B cell (primary cell): ENCODE measurements around the gene RPTOR. TPM values are rescaled to one million over a fixed set of nuclear protein-coding genes. Genes with fewer than 3 reads are reported as not detected.

ENCODE experiments used
- ATAC-seq: fragments of 200-7000 bp; cut with Tn5 transposase; one replicate; pipeline ENCODE4 v1.10.0; 2021; ENCODE audit warnings: low read depth, mild to moderate bottlenecking, moderate number of reproducible peaks, moderate library complexity
- CTCF ChIA-PET: fragments of 350-600 bp; sonication (Branson Sonifier 250); formaldehyde crosslinking; loops from one replicate; lab custom pipeline; 2021; ENCODE audit warnings: antibody characterized with exemption, inconsistent platforms; lab: Charles Lee
- POLR2A ChIA-PET: fragments of 350-600 bp; sonication (Branson Sonifier 250); formaldehyde crosslinking; loops from one replicate; lab custom pipeline; 2021; ENCODE audit warnings: antibody characterized with exemption; lab: Charles Lee
- DNase-seq: peaks from one replicate; pipeline ENCODE4 v3.0.0; 2013
- H2AFZ ChIP-seq: 2 replicates; pipeline ENCODE4 v1.6.1; 2012; ENCODE audit warnings: mild to moderate bottlenecking, low read depth, low read length; ENCODE audit not compliant: insufficient read depth, poor library complexity, severe bottlenecking
- H3K27ac ChIP-seq, 2 donors: 1 replicate in 1 of 2; 2 replicates in 1 of 2; pipeline ENCODE4 v1.5.1; 2012 to 2013; ENCODE audit warnings: low read length in 2 of 2, mild to moderate bottlenecking in 2 of 2, moderate library complexity in 1 of 2
- H3K27me3 ChIP-seq, 4 experiments: fragments of 200-600 bp in 1 of 4; sonication (generic) in 1 of 4; replicated peaks in 1 of 4; 1 replicate in 2 of 4; 2 replicates in 2 of 4; pipeline versions ENCODE4 v1.6.1 to v1.7.0; 2013 to 2016; ENCODE audit warnings: low read length in 3 of 4, mild to moderate bottlenecking in 2 of 4, mixed read lengths in 1 of 4, moderate library complexity in 1 of 4; ENCODE audit not compliant: insufficient read depth in 4 of 4, control insufficient read depth in 3 of 4; ENCODE audit errors: control extremely low read depth in 1 of 4
- H3K36me3 ChIP-seq, 2 experiments: replicated peaks in 1 of 2; 1 replicate in 1 of 2; 2 replicates in 1 of 2; pipeline versions ENCODE4 v1.6.1 to v1.7.1; 2013; ENCODE audit warnings: low read length in 1 of 2; ENCODE audit not compliant: insufficient read depth in 2 of 2, control insufficient read depth in 1 of 2; ENCODE audit errors: control extremely low read depth in 1 of 2, extremely low read depth in 1 of 2
- H3K4me1 ChIP-seq, 2 donors: fragments of 200-600 bp in 1 of 2; sonication (generic) in 1 of 2; 1 replicate in 1 of 2; 2 replicates in 1 of 2; pipeline versions ENCODE4 v1.5.1 to v1.6.1; 2013 to 2017; ENCODE audit warnings: low read length in 2 of 2; ENCODE audit not compliant: control insufficient read depth in 2 of 2, insufficient read depth in 2 of 2
- H3K4me2 ChIP-seq: replicated peaks from 2 replicates; pipeline ENCODE3; 2012; ENCODE audit warnings: mild to moderate bottlenecking, low read depth, low read length; ENCODE audit not compliant: poor library complexity, severe bottlenecking
- H3K4me3 ChIP-seq, 5 experiments: fragments of 200-600 bp in 1 of 5; sonication (generic) in 1 of 5; 1 replicate in 3 of 5; 2 replicates in 2 of 5; pipeline versions ENCODE4 v1.5.1 to v1.7.0; 2011 to 2016; ENCODE audit warnings: low read length in 4 of 5, mild to moderate bottlenecking in 4 of 5, low read depth in 2 of 5, control low read depth in 1 of 5, moderate library complexity in 1 of 5; ENCODE audit not compliant: insufficient read depth in 1 of 5; ENCODE audit errors: control extremely low read depth in 1 of 5, extremely low read depth in 1 of 5
- H3K79me2 ChIP-seq: fragments of 200-600 bp; sonication (generic); one replicate; pipeline ENCODE4 v1.6.0; 2016; ENCODE audit warnings: low read length; ENCODE audit not compliant: control insufficient read depth, insufficient read depth
- H3K9ac ChIP-seq: fragments of 200-600 bp; sonication (generic); 2 replicates; pipeline ENCODE4 v1.6.1; 2017; ENCODE audit warnings: mild to moderate bottlenecking, low read length, moderate library complexity
- H3K9me3 ChIP-seq, 3 donors: one replicate each; pipeline versions ENCODE4 v1.6.1 to v1.7.1; 2013; ENCODE audit warnings: low read length in 2 of 3; ENCODE audit not compliant: control insufficient read depth in 2 of 3, insufficient read depth in 1 of 3; ENCODE audit errors: control extremely low read depth in 1 of 3
- H4K20me1 ChIP-seq: 2 replicates; pipeline ENCODE4 v1.6.0; 2012; ENCODE audit warnings: mild to moderate bottlenecking, low read length; ENCODE audit not compliant: insufficient read depth, control insufficient read depth, poor library complexity, severe bottlenecking
- H3K27ac Mint-ChIP-seq: one replicate; pipeline ENCODE4 v1.8.0; 2021; ENCODE audit warnings: mixed read lengths
- H3K27me3 Mint-ChIP-seq: one replicate; pipeline ENCODE4 v1.8.0; 2021; ENCODE audit warnings: mixed read lengths
- H3K4me1 Mint-ChIP-seq: one replicate; pipeline ENCODE4 v1.8.0; 2021; ENCODE audit warnings: mixed read lengths
- H3K4me3 Mint-ChIP-seq: one replicate; pipeline ENCODE4 v1.8.0; 2021; ENCODE audit warnings: mixed read lengths
- H3K9me3 Mint-ChIP-seq: one replicate; pipeline ENCODE4 v1.8.0; 2022; ENCODE audit warnings: mixed read lengths; ENCODE audit not compliant: insufficient read depth
- EZH2 ChIP-seq: IDR thresholded peaks from 2 replicates; pipeline ENCODE4 v1.6.1; 2012; ENCODE audit warnings: borderline replicate concordance, low read depth, mild to moderate bottlenecking, moderate library complexity, low read length; ENCODE audit not compliant: insufficient read depth, poor library complexity, severe bottlenecking
- WGBS: methylation state at CpG from one replicate; pipeline ENCODE4 v1.1.5; 2013; ENCODE audit warnings: missing lambda C conversion rate; ENCODE audit not compliant: insufficient coverage; 5-methylcytosine and 5-hydroxymethylcytosine counted together
- intact Hi-C: fragments of 100-400 bp; cut with micrococcal nuclease; formaldehyde crosslinking; loops from one replicate; pipeline ENCODE4 v1.10.0; 2022
- polyA plus RNA-seq: library from polyadenylated mRNA; depleted of rRNA; stranded (reverse); fragments of >200 nt; gene quantifications from 2 replicates; pipeline ENCODE4 v1.2.3, GENCODE V29; 2012
- total RNA-seq, 2 donors: library from RNA; stranded (reverse); fragments of 120-200 nt in 1 of 2; gene quantifications; 1 replicate in 1 of 2; 2 replicates in 1 of 2; pipeline versions ENCODE4 v1.2.3 to v1.2.4, GENCODE V29; 2013 to 2022
- TF ChIP-seq, protein P1 (sequence below): fragments of 200-600 bp; IDR thresholded peaks from one replicate; pipeline ENCODE4 v1.8.0; 2022; ENCODE audit warnings: antibody characterized with exemption, mild to moderate bottlenecking

RPTOR gene
- total and polyA plus RNA-seq, 2 donors (not counting 1 experiment from before 2014, with no cell fraction given): 13.4 to 58.8 TPM

DNA sequence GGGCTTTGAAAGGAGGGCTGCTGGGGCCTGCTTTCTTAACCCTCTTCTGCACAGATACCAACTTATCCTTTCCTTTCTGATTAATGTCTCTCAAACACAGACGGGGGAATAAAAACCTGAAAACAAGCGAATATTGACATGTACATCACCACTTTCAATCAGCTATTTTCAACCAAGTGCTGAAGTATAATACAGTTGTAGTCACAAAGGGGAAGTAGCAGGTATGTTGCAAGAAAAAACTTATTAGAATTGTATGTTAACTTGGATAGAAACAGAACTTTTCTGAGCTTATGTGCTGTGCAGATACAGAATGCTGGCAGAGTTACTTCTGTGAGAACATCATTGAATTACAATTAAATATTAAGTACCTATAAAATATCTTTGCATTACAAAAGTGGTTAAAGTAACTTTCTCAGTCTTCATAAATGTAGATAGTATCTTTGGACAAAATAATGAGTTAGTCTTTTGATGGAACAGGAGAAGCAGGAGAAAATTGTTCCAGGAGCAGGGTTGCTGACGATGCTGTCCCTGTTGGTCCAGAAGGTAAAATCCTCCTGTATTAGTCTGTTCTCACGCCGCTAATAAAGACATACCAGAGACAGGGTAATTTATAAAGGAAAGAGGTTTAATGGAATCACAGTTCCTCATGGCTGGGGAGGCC is 59.5 kb downstream of the RPTOR start:
- Histone ChIP-seq H3K36me3 (no peaks in the 10 kb centered on the region), H3K4me3 (no peak overlapping the region), H3K79me2 (peaks cover 79% of the 10 kb centered on the region), H3K4me1 (peaks cover 9 to 16% of the 10 kb centered on the region in 2 donors), H3K9ac (no peak overlapping the region), H4K20me1 (peaks cover 56% of the 10 kb centered on the region), H3K27me3 (no peaks in the 10 kb centered on the region), H3K27ac (no peak overlapping the region), H3K9me3 (no peaks in the 10 kb centered on the region), H3K4me2 (no peak overlapping the region), H2AFZ (no peak overlapping the region)
- POLR2A ChIA-PET: no interaction called here
- H3K4me3 Mint-ChIP-seq: peak overlapping the region; percentile 35
- 100% methylated on average over 3 of the region's 5 CpGs for WGBS
- no peaks in the 10 kb centered on the region for H3K9me3 Mint-ChIP-seq
- CTCF ChIA-PET: no interaction called here
- ATAC-seq (no peak), DNase-seq (no peak)
- TF ChIP-seq EZH2: no peak
- TF ChIP-seq, protein P1, sequence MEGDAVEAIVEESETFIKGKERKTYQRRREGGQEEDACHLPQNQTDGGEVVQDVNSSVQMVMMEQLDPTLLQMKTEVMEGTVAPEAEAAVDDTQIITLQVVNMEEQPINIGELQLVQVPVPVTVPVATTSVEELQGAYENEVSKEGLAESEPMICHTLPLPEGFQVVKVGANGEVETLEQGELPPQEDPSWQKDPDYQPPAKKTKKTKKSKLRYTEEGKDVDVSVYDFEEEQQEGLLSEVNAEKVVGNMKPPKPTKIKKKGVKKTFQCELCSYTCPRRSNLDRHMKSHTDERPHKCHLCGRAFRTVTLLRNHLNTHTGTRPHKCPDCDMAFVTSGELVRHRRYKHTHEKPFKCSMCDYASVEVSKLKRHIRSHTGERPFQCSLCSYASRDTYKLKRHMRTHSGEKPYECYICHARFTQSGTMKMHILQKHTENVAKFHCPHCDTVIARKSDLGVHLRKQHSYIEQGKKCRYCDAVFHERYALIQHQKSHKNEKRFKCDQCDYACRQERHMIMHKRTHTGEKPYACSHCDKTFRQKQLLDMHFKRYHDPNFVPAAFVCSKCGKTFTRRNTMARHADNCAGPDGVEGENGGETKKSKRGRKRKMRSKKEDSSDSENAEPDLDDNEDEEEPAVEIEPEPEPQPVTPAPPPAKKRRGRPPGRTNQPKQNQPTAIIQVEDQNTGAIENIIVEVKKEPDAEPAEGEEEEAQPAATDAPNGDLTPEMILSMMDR: no peak
- intact Hi-C loops: no loop called here
- peak overlapping the region; percentile 93 for H3K27ac Mint-ChIP-seq
- no peaks in the 10 kb centered on the region for H3K27me3 Mint-ChIP-seq
- H3K4me1 Mint-ChIP-seq: peaks cover 52% of the 10 kb centered on the region

DNA sequence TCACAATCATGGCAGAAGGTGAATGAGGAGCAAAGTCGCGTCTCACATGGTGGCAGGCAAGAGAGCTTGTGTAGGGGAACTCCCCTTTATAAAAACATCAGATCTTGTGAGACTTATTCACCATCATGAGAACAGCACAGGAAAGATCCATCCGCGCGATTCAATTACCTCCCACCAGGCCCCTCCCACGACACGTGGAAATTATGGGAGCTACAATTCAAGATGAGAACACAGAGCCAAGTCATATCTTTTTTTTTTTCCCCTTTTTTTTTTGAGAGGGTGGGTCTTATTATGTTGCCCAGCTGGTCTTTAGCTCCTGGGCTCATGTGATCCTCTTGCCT is 60.0 kb downstream of the RPTOR start:
- DNase-seq: no peak
- H2AFZ ChIP-seq: no peak overlapping the region
- H3K79me2 ChIP-seq: peaks cover 79% of the 10 kb centered on the region
- peaks cover 9 to 16% of the 10 kb centered on the region in 2 donors for H3K4me1 ChIP-seq
- H3K9me3 ChIP-seq: no peaks in the 10 kb centered on the region
- H3K9ac ChIP-seq: no peak overlapping the region
- H4K20me1 ChIP-seq: peaks cover 56% of the 10 kb centered on the region
- peak overlapping the region; percentile 73 for H3K4me3 Mint-ChIP-seq
- WGBS: no CpG with 5 or more reads among the region's 7 CpGs
- H3K9me3 Mint-ChIP-seq: no peaks in the 10 kb centered on the region
- no peaks in the 10 kb centered on the region for H3K27me3 Mint-ChIP-seq
- H3K27ac Mint-ChIP-seq: peak overlapping the region; percentile 93
- no peaks in the 10 kb centered on the region for H3K27me3 ChIP-seq
- H3K4me3 ChIP-seq: no peak overlapping the region
- no peak overlapping the region for H3K27ac ChIP-seq
- POLR2A ChIA-PET: no interaction called here
- CTCF ChIA-PET: no interaction called here
- peaks cover 49% of the 10 kb centered on the region for H3K4me1 Mint-ChIP-seq
- TF ChIP-seq, protein P1: no peak
- no peak for TF ChIP-seq EZH2
- no peak overlapping the region for H3K4me2 ChIP-seq
- intact Hi-C loops: no loop called here
- no peak for ATAC-seq
- H3K36me3 ChIP-seq: no peaks in the 10 kb centered on the region
